Osteocyte (in vitro differentiated cells): ENCODE measurements around the gene AP3B1. TPM values are rescaled to one million over a fixed set of nuclear protein-coding genes. Genes with fewer than 3 reads are reported as not detected.

Experiments used
- DNase-seq: peaks from one replicate; pipeline ENCODE4 v3.0.0; 2021; ENCODE audit warnings: mixed read lengths; ENCODE audit not compliant: unreplicated experiment; ENCODE audit errors: extremely low spot score
- H3K27ac Mint-ChIP-seq: one replicate; pipeline ENCODE4 v1.8.0; 2021; ENCODE audit warnings: mild to moderate bottlenecking, mixed read lengths; ENCODE audit not compliant: unreplicated experiment
- H3K27me3 Mint-ChIP-seq: one replicate; pipeline ENCODE4 v1.8.0; 2021; ENCODE audit warnings: mixed read lengths; ENCODE audit not compliant: unreplicated experiment
- H3K36me3 Mint-ChIP-seq: one replicate; pipeline ENCODE4 v1.8.0; 2021; ENCODE audit warnings: mixed read lengths; ENCODE audit not compliant: unreplicated experiment
- H3K4me1 Mint-ChIP-seq: one replicate; pipeline ENCODE4 v1.8.0; 2021; ENCODE audit warnings: mixed read lengths; ENCODE audit not compliant: unreplicated experiment
- H3K4me3 Mint-ChIP-seq: one replicate; pipeline ENCODE4 v1.8.0; 2021; ENCODE audit warnings: mild to moderate bottlenecking, moderate library complexity, mixed read lengths; ENCODE audit not compliant: unreplicated experiment
- H3K9me3 Mint-ChIP-seq: one replicate; pipeline ENCODE4 v1.8.0; 2021; ENCODE audit warnings: mixed read lengths; ENCODE audit not compliant: unreplicated experiment
- total RNA-seq: library from RNA; stranded (reverse); gene quantifications from 2 replicates; pipeline ENCODE4 v1.2.1, GENCODE V29; 2021
- TF ChIP-seq, protein P1 (sequence below): fragments of 200-600 bp; sonication (generic); IDR thresholded peaks from 2 replicates; pipeline ENCODE4 v1.5.0; 2021; ENCODE audit warnings: antibody characterized with exemption, mild to moderate bottlenecking, moderate library complexity

The AP3B1 gene
- total RNA-seq, 1 donor from 2014 or later, result 57.0 TPM

GRCh38 chr5:78102500-78102899, 192.0 kb downstream of the AP3B1 start:
- H3K27me3 Mint-ChIP-seq, result no peaks in the 10 kb centered on the region
- peak overlapping the region; percentile 3 for H3K27ac Mint-ChIP-seq
- TF ChIP-seq, protein P1, sequence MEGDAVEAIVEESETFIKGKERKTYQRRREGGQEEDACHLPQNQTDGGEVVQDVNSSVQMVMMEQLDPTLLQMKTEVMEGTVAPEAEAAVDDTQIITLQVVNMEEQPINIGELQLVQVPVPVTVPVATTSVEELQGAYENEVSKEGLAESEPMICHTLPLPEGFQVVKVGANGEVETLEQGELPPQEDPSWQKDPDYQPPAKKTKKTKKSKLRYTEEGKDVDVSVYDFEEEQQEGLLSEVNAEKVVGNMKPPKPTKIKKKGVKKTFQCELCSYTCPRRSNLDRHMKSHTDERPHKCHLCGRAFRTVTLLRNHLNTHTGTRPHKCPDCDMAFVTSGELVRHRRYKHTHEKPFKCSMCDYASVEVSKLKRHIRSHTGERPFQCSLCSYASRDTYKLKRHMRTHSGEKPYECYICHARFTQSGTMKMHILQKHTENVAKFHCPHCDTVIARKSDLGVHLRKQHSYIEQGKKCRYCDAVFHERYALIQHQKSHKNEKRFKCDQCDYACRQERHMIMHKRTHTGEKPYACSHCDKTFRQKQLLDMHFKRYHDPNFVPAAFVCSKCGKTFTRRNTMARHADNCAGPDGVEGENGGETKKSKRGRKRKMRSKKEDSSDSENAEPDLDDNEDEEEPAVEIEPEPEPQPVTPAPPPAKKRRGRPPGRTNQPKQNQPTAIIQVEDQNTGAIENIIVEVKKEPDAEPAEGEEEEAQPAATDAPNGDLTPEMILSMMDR, result no peak
- no peak for DNase-seq
- no peak overlapping the region for H3K4me3 Mint-ChIP-seq
- no peaks in the 10 kb centered on the region for H3K9me3 Mint-ChIP-seq
- H3K4me1 Mint-ChIP-seq, result peaks cover 4% of the 10 kb centered on the region
- H3K36me3 Mint-ChIP-seq, result peaks cover 20% of the 10 kb centered on the region

DNA sequence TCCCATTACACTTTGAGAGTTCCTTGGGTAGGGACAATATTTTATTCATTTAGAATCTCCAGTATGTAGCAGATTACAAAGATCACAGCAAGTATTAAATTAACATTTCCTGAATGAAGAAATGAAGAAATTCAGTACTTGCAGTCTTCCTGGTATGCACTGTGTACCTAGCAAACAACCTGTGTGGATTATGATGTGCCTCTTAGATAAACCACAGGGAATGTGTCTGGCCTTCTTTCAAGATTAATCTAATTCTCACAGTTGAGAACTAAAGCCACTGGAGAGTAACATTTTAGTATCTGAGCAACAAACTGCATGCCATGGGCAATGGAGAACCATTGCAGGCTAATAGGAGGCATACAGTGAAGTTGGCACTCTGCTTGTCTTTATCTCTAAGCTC, 199.4 kb downstream of the AP3B1 start:
- no peaks in the 10 kb centered on the region for H3K4me1 Mint-ChIP-seq
- TF ChIP-seq, protein P1, result no peak
- DNase-seq, result no peak
- H3K9me3 Mint-ChIP-seq, result no peaks in the 10 kb centered on the region
- H3K27me3 Mint-ChIP-seq, result no peaks in the 10 kb centered on the region
- no peak overlapping the region for H3K27ac Mint-ChIP-seq
- no peak overlapping the region for H3K4me3 Mint-ChIP-seq
- H3K36me3 Mint-ChIP-seq, result peaks cover 33% of the 10 kb centered on the region

DNA sequence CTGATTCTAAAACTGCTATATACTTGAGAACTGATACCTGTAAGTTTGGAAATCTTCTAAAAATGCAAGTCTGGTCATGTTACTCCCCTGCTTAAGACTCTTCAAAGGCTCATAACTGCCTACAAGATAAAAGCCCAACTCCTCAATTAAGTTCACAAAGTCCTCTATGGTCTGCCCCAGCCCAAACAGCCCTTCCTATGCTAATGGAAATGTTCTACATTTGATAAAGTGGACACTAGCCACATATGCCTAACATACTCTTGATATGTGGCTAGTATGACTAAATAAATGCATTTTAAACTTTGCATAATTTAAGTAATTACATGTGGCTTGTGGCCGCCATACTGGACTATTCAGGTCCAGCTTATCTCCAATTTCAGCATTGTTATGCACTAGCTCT, 204.5 kb downstream of the AP3B1 start:
- H3K9me3 Mint-ChIP-seq, result no peaks in the 10 kb centered on the region
- H3K27ac Mint-ChIP-seq, result no peak overlapping the region
- DNase-seq, result no peak
- no peaks in the 10 kb centered on the region for H3K27me3 Mint-ChIP-seq
- peaks cover 33% of the 10 kb centered on the region for H3K36me3 Mint-ChIP-seq
- H3K4me3 Mint-ChIP-seq, result no peak overlapping the region
- TF ChIP-seq, protein P1, result no peak
- H3K4me1 Mint-ChIP-seq, result no peaks in the 10 kb centered on the region

- peaks cover 9% of the 10 kb centered on the region for H3K36me3 Mint-ChIP-seq
- H3K4me3 Mint-ChIP-seq, result no peak overlapping the region
- no peaks in the 10 kb centered on the region for H3K4me1 Mint-ChIP-seq
- no peaks in the 10 kb centered on the region for H3K27me3 Mint-ChIP-seq
- TF ChIP-seq, protein P1, result no peak
- DNase-seq, result no peak
- no peak overlapping the region for H3K27ac Mint-ChIP-seq
- peaks cover 6% of the 10 kb centered on the region for H3K9me3 Mint-ChIP-seq
Observed at GRCh38 chr5:78078858-78079257, 215.6 kb downstream of the AP3B1 start.

DNA sequence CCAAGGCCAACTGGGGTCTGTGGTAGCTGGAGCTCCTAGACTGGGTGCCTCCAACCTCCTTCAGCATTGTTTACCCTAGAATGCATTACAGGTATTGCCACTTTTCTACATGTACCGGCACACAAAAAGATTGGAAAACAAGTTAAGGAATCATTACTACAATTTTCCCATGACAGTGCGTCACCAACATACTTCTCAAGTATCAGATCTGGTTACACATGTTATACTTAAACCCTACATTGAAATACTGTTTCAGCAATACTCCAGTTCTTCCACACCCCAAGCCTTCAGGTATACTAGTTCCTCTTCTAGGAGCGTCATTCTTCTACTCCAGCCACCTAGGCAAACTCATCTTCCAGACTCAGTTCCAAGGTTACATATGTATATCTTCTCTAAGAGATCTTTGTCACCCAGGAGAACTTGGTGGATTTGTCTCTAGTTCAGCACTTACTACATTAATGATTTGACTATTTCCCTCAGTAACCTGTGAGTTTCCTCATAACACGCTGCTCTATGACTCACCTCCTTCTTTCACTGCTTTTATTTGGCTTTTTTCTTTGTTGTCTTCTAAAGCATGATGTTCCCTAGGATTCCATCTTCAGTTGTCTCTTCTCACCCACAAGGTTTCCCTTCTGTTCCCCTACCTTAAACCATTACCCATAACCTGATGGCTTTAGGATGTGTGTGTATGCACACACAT, 217.0 kb downstream of the AP3B1 start:
- H3K4me3 Mint-ChIP-seq, result no peak overlapping the region
- H3K36me3 Mint-ChIP-seq, result peaks cover 9% of the 10 kb centered on the region
- H3K27ac Mint-ChIP-seq, result no peak overlapping the region
- H3K4me1 Mint-ChIP-seq, result no peaks in the 10 kb centered on the region
- TF ChIP-seq, protein P1, result no peak
- no peaks in the 10 kb centered on the region for H3K27me3 Mint-ChIP-seq
- H3K9me3 Mint-ChIP-seq, result peaks cover 6% of the 10 kb centered on the region
- DNase-seq, result no peak
